Hematopoietic multipotent progenitor cell treated with erythropoietin and hydrocortisone succinate and interleukin-3 and kit ligand, for 4 days (in vitro differentiated cells): ENCODE results near the gene DCN.

Experiments used
- DNase-seq: peaks from one replicate; pipeline ENCODE4 v3.0.0-alpha.2; 2015

DCN gene

DNA sequence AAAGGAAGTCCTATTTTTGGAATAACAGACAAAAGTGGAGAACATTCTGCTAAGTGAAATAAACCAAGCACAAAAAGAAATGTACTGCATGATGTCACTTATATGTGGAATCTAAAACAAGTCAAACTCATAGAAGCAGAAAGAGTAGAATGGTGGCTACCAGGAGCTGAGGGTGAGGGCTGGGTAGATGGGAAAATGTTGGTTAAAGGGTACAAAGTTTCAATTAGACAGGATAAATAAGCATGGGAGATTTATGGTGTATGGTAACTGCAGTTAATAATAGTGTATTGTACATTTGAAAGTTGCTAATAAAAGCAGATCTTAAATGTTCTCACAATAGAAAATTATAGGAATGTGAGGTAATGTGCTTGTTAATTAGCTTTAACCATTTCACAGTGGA, 84.2 kb downstream of the DCN start:
- DNase-seq: peak; percentile 13

DNA sequence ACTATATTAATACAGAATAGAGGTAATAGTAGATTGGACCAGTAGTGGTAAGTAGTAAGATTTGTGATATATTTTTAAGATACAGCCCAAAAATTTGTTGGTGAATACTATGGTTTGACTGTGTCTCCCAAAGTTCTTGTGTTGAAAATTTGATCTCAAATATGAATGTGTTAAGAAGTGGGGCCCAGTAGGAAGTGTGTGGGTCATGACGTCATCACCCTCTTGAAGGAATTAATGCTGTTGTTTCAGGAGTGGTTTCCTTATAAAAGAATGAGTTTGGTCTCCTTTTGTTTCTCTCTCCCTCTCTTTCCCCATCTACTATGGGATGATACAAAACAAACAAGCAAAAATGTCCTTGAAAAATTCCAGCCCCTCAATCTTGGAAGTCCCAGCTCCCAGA, 87.7 kb downstream of the DCN start:
- no peak for DNase-seq

DNA sequence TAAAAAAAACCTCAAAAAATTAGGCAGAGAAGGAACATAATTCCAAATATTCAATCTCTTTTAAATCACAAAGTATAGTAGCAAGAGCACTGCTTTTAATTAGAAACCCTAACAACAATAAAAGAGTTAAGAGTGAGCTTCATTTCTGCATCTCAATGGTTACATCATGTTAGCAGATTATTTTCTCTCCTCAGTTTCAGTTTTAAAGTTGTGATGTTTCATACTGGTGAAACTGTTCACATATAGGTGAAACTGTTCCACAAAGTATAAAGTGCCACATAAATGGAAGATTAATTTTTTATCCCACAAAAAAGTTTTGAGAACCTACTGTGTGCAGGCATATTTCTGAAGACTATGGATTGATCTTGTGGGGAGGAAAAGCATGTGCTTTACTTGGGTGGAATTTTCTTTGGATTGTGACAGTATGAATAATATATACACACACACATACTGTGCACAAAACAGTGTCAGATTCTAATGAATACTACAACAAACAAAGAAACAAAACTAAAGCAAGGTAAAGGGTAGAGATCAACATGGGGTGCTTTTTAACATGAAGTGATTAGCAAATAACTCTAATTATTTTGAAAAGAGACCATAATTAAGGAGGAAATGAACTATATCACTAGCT, 88.5 kb downstream of the DCN start:
- no peak for DNase-seq

DNA sequence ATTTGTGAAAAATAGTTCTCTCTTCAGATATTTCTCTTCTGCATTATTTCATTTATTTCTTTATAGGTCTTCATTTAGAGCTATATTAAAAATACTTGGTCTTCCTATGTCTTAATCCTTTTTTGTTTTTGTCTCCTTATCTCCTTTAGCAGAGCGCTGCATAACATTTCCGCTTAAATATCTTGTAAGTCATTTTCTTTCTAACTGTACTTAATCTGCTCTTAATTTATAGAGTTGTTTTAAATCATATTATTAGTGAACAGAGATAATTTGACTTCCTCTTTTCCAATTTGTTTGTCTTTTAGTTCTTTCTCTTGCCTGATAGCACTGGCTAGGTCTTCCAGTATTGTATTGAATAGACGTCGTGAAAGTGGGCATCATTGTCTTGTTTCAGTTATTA, 89.3 kb downstream of the DCN start:
- DNase-seq: peak; percentile 71

DNA sequence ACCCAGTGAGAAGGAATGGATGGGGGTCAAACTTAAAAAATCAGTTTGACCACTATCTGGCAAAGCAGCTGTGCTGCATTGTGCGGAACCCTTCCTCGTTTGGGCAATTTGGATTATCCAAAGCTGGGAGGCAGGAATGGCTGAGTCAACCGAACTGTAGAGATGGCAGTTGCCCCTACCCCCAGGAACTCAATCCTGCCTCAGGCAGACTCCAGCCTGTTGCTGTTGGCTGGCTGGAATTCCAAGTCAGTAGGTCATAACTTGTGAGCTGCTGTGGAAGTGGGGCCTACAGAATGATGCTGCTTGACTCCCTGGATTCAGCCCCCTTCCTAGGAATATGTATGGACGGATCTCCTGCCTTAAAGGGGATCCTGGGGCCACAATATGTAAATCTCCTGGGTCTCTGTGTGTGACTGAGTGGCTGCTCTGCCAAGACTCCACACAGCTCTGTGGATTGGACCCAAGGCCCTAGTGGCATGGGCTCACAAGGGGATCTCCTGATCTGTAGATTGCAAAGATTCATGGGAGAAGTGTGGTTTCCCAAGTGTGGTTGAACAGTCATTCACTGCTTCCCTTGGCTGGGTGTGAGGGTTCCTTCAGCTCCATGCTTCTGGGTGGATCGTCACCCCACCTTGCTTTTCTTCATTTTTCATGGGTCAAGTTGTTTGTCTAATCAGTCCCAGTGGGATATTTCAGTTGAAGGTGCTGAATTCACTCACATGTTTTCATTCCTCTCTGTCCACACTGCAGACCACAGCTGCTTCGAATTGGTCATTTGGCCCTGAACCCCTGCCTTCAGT, 90.5 kb downstream of the DCN start:
- DNase-seq: no peak
